AG09319 (cell line): ENCODE measurements around the gene PLA2G15.
"Not testable (repeated sequence)": the region's sequence is repeated elsewhere in the genome, so short reads cannot be mapped to it uniquely, and the experiment has no call there.

ENCODE experiments used
- DNase-seq: peaks from one replicate; pipeline ENCODE4 v3.0.0-alpha.2; 2010; ENCODE audit warnings: low read depth; ENCODE audit errors: extremely low read depth
- CTCF ChIP-seq: IDR thresholded peaks from 2 replicates; pipeline ENCODE4 v1.5.1; 2011; ENCODE audit warnings: low read depth, mild to moderate bottlenecking, inconsistent platforms, low read length, moderate library complexity

Gene PLA2G15

GRCh38 chr16:68288252-68288650, 43.1 kb downstream of the PLA2G15 start:
- DNase-seq: no peak
- no peak for TF ChIP-seq CTCF

GRCh38 chr16:68288796-68289195, 43.6 kb downstream of the PLA2G15 start:
- DNase-seq: not testable (repeated sequence)

GRCh38 chr16:68289202-68289601, 44.0 kb downstream of the PLA2G15 start:
- TF ChIP-seq CTCF: no peak
- DNase-seq: no peak

GRCh38 chr16:68289621-68290329, 44.6 kb downstream of the PLA2G15 start:
- DNase-seq: no peak
- TF ChIP-seq CTCF: no peak

GRCh38 chr16:68290450-68290849, 45.3 kb downstream of the PLA2G15 start:
- DNase-seq: no peak

GRCh38 chr16:68291227-68291626, 46.1 kb downstream of the PLA2G15 start:
- no peak for DNase-seq
- TF ChIP-seq CTCF: no peak

More at GRCh38 chr16:68290450-68290849, 45.3 kb downstream of the PLA2G15 start:
- TF ChIP-seq CTCF: no peak

GRCh38 chr16:68292425-68292824, 47.3 kb downstream of the PLA2G15 start:
- no peak for DNase-seq
- TF ChIP-seq CTCF: no peak

- DNase-seq: no peak
- TF ChIP-seq CTCF: no peak
These were observed 51.1 kb downstream of the PLA2G15 start for GRCh38 chr16:68296291-68296690.
